Ectodermal cell (in vitro differentiated cells): ENCODE results near the gene ZNF628.

Source experiments
- H3K27ac ChIP-seq: 2 replicates; pipeline ENCODE4 v1.7.0; 2013; ENCODE audit warnings: mild to moderate bottlenecking, low read depth, low read length; ENCODE audit not compliant: insufficient read depth, poor library complexity, severe bottlenecking
- H3K27me3 ChIP-seq: 2 replicates; pipeline ENCODE4 v1.7.0; 2013; ENCODE audit warnings: mild to moderate bottlenecking, low read length; ENCODE audit not compliant: insufficient read depth, control insufficient read depth, poor library complexity, severe bottlenecking
- H3K36me3 ChIP-seq: one replicate; pipeline ENCODE4 v1.7.0; 2013; ENCODE audit warnings: low read length; ENCODE audit not compliant: control insufficient read depth, insufficient read depth
- H3K4me1 ChIP-seq: one replicate; pipeline ENCODE4 v1.7.0; 2013; ENCODE audit warnings: low read length; ENCODE audit not compliant: control insufficient read depth, insufficient read depth
- H3K4me3 ChIP-seq: 2 replicates; pipeline ENCODE4 v1.7.0; 2013; ENCODE audit warnings: low read depth, low read length, control low read depth; ENCODE audit not compliant: insufficient read depth
- H3K9me3 ChIP-seq: 2 replicates; pipeline ENCODE4 v1.7.0; 2013; ENCODE audit warnings: mild to moderate bottlenecking, low read length, moderate library complexity; ENCODE audit not compliant: control insufficient read depth
- WGBS, 2 experiments: methylation state at CpG; one replicate each; pipeline ENCODE4 v1.1.7; 2013; ENCODE audit warnings: missing lambda C conversion rate in 2 of 2; 5-methylcytosine and 5-hydroxymethylcytosine counted together

Gene ZNF628

DNA sequence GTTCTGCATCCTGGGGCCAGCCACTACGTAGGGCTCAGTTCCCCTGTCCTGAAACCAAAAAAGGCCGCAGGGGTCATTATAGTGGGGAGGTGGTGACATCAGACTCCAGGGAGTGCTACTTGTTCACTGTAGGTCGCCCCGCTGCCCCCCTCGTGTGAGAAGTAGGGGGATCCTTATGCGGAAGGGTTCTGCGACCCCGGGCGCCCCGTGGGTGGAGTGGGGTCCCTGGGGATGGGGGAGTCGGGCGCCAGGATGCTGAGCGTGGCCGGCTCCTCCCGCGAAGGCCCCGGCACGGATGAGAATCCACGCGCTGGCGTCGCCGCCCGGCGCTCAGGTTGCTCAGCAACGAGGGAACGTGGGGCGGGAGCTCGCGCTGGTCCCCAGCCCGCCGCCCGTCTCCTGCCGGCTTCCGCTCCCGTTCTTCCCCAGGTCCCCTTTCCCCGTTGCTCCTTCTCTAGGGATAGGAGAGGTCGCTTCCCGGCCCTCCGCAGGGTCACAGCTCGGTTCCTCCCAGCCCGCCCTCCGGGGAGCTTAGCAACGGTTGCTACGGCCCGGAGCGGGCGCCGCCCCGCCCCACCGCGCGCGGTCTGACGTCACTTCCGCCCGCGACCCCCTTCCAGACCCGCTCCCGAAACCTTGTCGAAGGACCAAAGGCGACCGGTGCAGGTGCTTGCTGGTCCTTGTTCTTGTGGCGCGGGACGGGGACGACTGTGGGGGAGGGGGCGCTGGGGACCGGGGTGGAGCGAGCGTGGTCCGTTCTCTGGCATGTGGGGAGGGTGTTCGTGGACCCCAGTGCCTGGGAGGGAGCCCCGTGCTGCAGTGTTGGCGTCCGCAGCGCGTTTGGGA is 8.4 kb downstream of the ZNF628 start, which contains the start of gene NAT14:
Gene NAT14, plus strand, starts transcription at position 596 of the 846 bp plus-strand sequence. CDS start 521 bp downstream, outside the sequence.
- Histone ChIP-seq H3K4me3 (peak within 1 kb of the TSS; percentile 81), H3K36me3 (peaks cover 6% of the 10 kb centered on the region), H3K9me3 (no peaks in the 10 kb centered on the region), H3K4me1 (peaks cover 35% of the 10 kb centered on the region), H3K27me3 (no peaks in the 10 kb centered on the region), H3K27ac (peak within 1 kb of the TSS; percentile 77)
- WGBS, 2 experiments: 2% methylated on average over 78 of the region's 78 CpGs

DNA sequence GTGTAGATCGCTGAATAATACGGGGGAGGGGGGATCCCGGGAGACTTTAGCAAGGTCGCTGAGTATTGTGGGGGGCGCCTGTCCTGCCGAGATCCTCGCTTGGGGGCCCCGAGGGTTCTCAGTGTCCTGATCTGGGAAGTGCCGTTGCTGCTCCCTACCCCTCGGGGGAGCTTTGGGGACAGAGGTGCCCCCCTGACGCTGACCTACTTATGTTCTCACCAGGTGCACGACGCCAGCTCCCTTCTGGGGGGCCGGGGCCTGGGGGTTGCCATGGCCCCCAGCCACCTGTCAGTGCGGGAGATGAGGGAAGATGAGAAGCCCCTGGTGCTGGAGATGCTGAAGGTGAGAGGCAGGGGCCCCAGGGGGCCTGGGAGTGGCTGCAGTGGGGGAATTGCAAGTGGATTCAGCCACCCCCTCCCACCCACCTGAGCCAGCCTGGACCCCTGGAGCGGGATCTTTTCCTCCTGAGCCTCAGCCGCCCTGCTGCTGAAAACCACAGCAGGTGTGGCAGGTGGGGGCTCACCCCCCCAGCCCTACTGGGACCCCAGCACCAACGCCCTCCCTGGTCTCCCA is 9.1 kb downstream of the ZNF628 start:
- Histone ChIP-seq H3K27me3 (no peaks in the 10 kb centered on the region), H3K4me1 (peaks cover 35% of the 10 kb centered on the region), H3K4me3 (peak overlapping the region; percentile 81), H3K36me3 (peaks cover 6% of the 10 kb centered on the region), H3K27ac (peak overlapping the region; percentile 50), H3K9me3 (no peaks in the 10 kb centered on the region)
- 10 to 11% methylated on average over 18 of the region's 18 CpGs for WGBS, 2 experiments

DNA sequence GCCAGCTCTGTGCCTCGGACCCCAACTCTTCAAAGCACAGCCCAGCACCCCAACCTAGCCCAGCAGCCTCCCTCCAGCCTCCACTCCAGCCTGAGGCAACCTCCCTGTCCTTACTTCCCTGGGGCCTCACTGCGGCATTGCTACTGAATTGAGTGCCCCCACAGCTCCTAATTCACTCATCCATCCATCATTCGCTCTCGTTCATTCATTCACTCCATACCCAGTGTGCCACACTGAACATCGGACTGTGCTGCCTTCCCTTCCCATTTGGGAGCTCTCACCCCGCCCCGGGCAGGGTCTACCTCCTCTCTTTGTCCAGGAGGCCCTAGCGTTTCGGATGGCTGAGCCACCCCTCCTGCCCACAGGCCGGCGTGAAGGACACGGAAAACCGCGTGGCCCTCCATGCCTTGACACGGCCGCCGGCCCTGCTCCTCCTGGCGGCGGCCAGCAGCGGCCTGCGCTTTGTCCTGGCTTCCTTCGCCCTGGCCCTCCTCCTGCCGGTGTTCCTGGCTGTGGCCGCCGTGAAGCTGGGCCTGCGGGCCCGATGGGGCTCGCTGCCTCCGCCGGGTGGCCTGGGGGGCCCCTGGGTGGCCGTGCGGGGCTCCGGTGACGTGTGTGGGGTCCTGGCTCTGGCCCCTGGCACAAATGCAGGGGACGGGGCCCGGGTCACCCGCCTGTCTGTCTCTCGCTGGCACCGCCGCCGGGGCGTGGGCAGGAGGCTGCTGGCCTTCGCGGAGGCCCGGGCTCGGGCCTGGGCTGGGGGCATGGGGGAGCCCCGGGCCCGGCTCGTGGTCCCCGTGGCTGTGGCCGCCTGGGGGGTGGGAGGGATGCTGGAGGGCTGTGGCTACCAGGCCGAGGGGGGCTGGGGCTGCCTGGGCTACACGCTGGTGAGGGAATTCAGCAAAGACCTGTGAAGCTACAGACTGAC is 9.9 kb downstream of the ZNF628 start:
- 85% methylated on average over 53 of the region's 53 CpGs for WGBS, 2 experiments
- Histone ChIP-seq H3K27ac (no peak overlapping the region), H3K36me3 (peaks cover 6% of the 10 kb centered on the region), H3K4me3 (no peak overlapping the region), H3K9me3 (no peaks in the 10 kb centered on the region), H3K27me3 (no peaks in the 10 kb centered on the region), H3K4me1 (peaks cover 35% of the 10 kb centered on the region)

DNA sequence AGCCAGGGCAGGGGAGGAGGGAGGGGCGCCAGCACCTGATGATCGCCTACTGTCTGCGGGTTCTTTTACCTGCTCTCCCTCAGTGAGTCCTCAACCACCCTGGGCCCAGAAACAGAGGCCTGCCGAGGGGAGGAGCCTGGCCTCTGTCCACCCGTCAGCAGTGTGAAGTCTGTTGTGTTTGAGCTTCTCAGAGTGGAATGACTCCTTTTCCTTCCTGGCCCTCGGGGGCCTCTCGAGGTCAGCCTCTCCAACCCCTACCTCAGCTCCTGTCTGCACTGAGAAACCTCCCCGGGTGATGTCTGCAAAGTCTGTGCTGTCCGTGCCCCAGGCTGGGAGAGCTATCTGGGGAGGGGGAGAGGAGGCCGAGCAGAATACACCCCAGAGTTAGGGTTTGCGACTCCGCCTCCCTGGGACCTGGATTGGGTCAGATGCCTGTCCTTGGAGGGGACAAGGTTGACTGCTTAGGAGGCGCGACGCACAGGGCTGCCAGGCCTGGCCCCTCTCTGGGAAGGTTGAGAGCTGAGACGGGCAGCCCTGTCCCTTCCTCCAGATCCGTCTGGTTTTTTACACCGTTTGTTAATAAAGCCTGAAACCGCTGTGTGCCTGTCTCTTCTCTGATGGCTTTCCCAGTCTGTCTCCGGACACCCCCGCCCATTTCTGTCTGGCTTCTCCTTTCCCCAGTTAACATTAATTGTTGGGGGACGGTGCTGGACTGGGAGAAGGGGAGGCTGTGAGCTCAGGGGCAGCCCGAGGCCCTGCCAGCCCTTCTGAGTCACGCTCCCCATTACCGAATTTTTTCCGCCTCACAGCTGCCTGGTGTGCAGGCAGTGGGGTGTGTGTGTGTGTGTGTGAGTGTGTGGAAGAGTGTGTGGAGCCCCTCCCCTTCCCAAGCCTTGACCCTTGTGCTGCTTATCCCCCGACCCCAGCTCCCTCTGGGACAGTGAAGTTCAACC is 10.8 kb downstream of the ZNF628 start:
- peak overlapping the region; percentile 0 for H3K4me3 ChIP-seq
- H3K36me3 ChIP-seq: peaks cover 6% of the 10 kb centered on the region
- no peaks in the 10 kb centered on the region for H3K27me3 ChIP-seq
- H3K4me1 ChIP-seq: peaks cover 35% of the 10 kb centered on the region
- H3K9me3 ChIP-seq: no peaks in the 10 kb centered on the region
- peak overlapping the region; percentile 40 for H3K27ac ChIP-seq
- WGBS, 2 experiments: 40 to 46% methylated on average over 27 of the region's 27 CpGs

DNA sequence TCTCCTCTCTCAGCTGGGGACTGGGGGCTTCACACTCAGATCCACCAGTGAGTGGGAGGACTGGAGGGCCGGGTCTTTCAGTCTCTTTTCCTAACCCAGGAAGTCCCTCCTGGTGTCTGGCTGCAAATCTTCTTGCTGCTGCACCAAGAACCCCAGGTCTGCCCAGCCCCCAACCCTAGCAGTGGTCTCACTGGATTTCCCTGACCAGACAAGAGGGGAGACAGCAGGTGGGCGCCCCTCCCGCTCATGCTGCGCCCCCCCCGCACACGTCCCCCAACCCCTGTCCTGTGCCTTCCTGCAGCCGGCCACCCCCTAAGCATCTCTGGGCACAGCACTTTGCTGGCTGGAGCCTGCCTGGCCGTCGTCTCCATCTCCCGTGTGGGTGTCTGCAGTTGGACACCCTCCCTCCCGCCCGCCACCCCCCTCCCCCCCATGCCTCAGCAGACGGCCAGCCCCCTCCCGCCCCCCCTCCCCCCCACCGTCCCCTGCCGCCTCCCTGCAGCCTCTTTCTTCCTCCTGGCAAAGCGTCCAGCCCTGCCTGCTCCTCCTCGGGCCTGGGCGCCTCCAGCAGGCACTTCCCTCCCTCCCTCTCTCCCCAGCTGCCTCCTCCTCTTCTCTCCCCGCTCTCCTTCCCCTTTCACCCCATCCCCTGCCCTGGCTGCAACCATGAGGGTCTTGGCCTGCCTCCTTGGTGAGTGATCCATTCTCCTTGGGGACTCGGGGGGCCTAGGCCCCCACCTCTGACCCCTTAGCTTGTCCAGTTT is 11.7 kb downstream of the ZNF628 start, which contains the start of gene SSC5D:
Gene SSC5D, plus strand, starts transcription at position 513 of the 764 bp plus-strand sequence. Its CDS starts 154 bp downstream, at position 667.
- Histone ChIP-seq H3K27me3 (no peaks in the 10 kb centered on the region), H3K36me3 (peaks cover under 1% of the 10 kb centered on the region), H3K27ac (peak within 1 kb of the TSS; percentile 40), H3K4me1 (peaks cover 35% of the 10 kb centered on the region), H3K4me3 (peak within 1 kb of the TSS; percentile 0), H3K9me3 (no peaks in the 10 kb centered on the region)
- 2 to 5% methylated on average over 14 to 16 of the region's 21 CpGs for WGBS, 2 experiments

DNA sequence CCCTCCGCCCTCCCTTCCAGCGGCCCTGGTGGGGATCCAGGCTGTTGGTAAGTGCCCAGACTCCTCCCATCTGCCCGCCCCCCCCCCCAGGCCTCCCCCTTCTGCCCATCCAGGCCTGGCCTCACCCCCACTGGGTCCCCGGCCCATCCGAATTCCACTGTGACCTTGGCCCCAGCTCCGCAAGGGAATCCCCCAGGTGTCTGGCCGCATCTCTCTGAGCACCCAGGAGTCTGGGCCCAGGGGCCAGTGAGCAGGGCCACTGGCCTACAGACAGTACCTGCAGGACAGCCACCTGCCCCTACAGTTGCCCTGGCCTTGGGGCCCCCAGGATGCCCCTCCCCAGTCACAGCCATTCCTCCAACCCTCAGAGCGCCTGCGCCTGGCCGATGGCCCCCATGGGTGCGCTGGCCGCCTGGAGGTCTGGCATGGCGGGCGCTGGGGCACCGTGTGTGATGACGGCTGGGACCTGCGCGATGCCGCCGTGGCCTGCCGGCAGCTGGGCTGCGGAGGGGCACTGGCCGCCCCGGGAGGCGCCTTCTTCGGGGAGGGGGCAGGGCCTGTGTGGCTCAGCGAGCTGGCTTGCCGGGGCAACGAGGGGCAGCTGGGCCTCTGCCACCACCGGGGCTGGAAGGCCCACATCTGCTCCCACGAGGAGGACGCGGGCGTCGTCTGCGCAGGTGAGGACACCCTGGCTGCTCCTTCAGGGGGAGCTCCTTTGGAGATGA is 12.7 kb downstream of the ZNF628 start:
- Histone ChIP-seq H3K4me3 (no peak overlapping the region), H3K9me3 (no peaks in the 10 kb centered on the region), H3K27ac (no peak overlapping the region), H3K4me1 (peaks cover 35% of the 10 kb centered on the region), H3K36me3 (no peaks in the 10 kb centered on the region), H3K27me3 (no peaks in the 10 kb centered on the region)
- 60 to 63% methylated on average over 35 of the region's 36 CpGs for WGBS, 2 experiments

DNA sequence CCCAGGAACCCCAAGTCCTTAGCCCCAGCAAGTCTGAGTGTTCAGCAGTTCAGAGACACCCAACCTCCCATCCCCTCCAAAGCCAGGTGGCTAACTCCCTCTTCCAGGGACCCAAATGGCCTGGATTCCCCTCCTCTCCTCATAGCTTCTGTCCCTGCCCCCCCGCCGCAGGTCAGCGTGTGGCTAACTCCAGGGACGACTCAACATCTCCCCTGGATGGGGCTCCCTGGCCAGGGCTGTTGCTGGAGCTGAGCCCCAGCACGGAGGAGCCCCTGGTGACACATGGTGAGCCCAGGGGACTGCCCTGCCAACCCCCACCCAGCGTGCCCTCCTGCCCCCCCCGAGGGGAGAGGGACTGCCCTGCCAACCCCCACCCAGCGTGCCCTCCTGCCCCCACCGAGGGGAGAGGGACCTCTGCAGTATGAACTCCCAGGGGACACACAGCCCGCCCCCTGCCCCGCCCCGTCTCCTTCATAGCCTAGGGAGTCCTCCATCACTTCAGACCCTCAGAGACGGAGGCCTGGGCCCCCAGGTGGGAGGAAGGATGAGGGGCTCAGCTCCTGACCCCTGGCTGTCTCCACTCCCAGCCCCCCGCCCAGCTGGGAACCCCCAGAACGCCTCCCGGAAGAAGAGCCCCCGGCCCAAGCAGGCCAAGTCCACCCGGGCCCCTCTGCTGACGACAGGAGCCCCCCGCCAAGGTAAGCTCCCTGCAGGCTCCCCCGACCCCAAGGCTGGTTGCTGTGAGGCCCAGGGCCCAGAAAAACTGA is 13.5 kb downstream of the ZNF628 start:
- WGBS, 2 experiments: 70 to 74% methylated on average over 17 to 21 of the region's 21 CpGs
- H3K4me3 ChIP-seq: no peak overlapping the region
- H3K9me3 ChIP-seq: no peaks in the 10 kb centered on the region
- H3K36me3 ChIP-seq: no peaks in the 10 kb centered on the region
- H3K27me3 ChIP-seq: no peaks in the 10 kb centered on the region
- H3K4me1 ChIP-seq: peaks cover 35% of the 10 kb centered on the region
- no peak overlapping the region for H3K27ac ChIP-seq
